HEK293T (cell line): Measurements from ENCODE around the gene CLEC2D.

Experiments used
- BHLHE40 ChIP-seq: fragments of 450-650 bp; IDR thresholded peaks from 2 replicates; pipeline ENCODE4 v1.6.1; 2016; ENCODE audit warnings: mild to moderate bottlenecking, moderate library complexity, borderline replicate concordance
- FOXA1 ChIP-seq: fragments of 450-650 bp; IDR thresholded peaks from 2 replicates; pipeline ENCODE4 v1.6.1; 2016; ENCODE audit warnings: mild to moderate bottlenecking
- FOXM1 ChIP-seq: fragments of 450-650 bp; IDR thresholded peaks from 2 replicates; pipeline ENCODE4 v1.6.1; 2017; ENCODE audit warnings: mild to moderate bottlenecking, borderline replicate concordance
- L3MBTL2 ChIP-seq: fragments of 450-650 bp; conservative IDR thresholded peaks from 2 replicates; pipeline ENCODE4 v1.6.1; 2016; ENCODE audit warnings: mild to moderate bottlenecking
- LEF1 ChIP-seq: fragments of 450-650 bp; IDR thresholded peaks from 2 replicates; pipeline ENCODE4 v1.6.1; 2017; ENCODE audit warnings: mild to moderate bottlenecking, borderline replicate concordance
- SP1 ChIP-seq: fragments of 450-650 bp; IDR thresholded peaks from 2 replicates; pipeline ENCODE4 v1.6.1; 2017
- SUZ12 ChIP-seq: fragments of 450-650 bp; IDR thresholded peaks from 2 replicates; pipeline ENCODE4 v1.6.1; 2016; ENCODE audit warnings: mild to moderate bottlenecking
- TARDBP ChIP-seq: fragments of 450-650 bp; IDR thresholded peaks from 2 replicates; pipeline ENCODE4 v1.6.1; 2016

DNA sequence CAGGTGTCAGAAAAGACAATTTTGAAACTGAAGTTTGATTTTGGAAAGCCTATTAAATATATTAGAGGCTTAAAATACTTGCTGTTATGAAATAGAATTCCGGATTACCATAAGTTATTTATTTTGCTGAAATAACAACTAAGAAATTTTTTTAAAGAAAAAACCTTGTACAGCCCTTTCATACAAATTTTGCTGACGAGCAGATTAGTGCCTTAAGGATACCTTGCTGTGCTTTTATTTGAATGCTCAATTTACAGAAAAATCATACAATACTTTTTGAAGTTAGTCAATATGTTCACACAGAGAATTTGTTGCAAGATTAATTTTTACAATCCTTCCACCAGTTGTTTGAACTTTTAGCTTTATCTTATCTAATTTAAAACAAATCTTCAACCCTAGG, 29.5 kb upstream of the CLEC2D start:
- no peak for TF ChIP-seq SUZ12
- TF ChIP-seq LEF1: no peak
- no peak for TF ChIP-seq TARDBP
- no peak for TF ChIP-seq FOXM1
- no peak for TF ChIP-seq FOXA1
- TF ChIP-seq L3MBTL2: no peak
- no peak for TF ChIP-seq BHLHE40
- no peak for TF ChIP-seq SP1
